Measurements from ENCODE around the gene ZNF473. TPM values are rescaled to one million over a fixed set of nuclear protein-coding genes. Genes with fewer than 3 reads are reported as not detected.
"Not testable (repeated sequence)": the region's sequence is repeated elsewhere in the genome, so short reads cannot be mapped to it uniquely, and the experiment has no call there.

Gene ZNF473
- total RNA-seq, 1 experiment from 2014 or later: 13.9 TPM

- Histone ChIP-seq H3K4me2 (no peak overlapping the region), H3K79me2 (ENCODE audit: low read depth) (no peaks in the 10 kb centered on the region), H3K4me3 (no peak overlapping the region), H3K9me2 (ENCODE audit: insufficient read depth) (no peaks in the 10 kb centered on the region), H3K27ac (no peak overlapping the region), H3K36me3 (ENCODE audit: low read depth) (no peaks in the 10 kb centered on the region), H3K4me1 (replicated peaks; ENCODE audit: insufficient read depth) (no peaks in the 10 kb centered on the region), H3K9me3 (ENCODE audit: insufficient read depth, low read depth) (no peaks in the 10 kb centered on the region), H3K27me3 (ENCODE audit: insufficient read depth, low read depth) (peaks cover 55% of the 10 kb centered on the region), H2AFZ (no peak overlapping the region), H4K20me1 (ENCODE audit: insufficient read depth) (no peaks in the 10 kb centered on the region), H3F3A (ENCODE audit: insufficient read depth, low read depth) (no peaks in the 10 kb centered on the region)
- ChIA-PET CTCF (no interaction called here), POLR2A (ENCODE audit: unreplicated experiment) (no interaction called here)
- intact Hi-C loops (cut with micrococcal nuclease; ENCODE audit: unreplicated experiment): no loop called here
- BruUV-seq (replicated peaks): no TSS peak
- no peak for DNase-seq
- TF ChIP-seq, protein P1, sequence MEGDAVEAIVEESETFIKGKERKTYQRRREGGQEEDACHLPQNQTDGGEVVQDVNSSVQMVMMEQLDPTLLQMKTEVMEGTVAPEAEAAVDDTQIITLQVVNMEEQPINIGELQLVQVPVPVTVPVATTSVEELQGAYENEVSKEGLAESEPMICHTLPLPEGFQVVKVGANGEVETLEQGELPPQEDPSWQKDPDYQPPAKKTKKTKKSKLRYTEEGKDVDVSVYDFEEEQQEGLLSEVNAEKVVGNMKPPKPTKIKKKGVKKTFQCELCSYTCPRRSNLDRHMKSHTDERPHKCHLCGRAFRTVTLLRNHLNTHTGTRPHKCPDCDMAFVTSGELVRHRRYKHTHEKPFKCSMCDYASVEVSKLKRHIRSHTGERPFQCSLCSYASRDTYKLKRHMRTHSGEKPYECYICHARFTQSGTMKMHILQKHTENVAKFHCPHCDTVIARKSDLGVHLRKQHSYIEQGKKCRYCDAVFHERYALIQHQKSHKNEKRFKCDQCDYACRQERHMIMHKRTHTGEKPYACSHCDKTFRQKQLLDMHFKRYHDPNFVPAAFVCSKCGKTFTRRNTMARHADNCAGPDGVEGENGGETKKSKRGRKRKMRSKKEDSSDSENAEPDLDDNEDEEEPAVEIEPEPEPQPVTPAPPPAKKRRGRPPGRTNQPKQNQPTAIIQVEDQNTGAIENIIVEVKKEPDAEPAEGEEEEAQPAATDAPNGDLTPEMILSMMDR (conservative IDR thresholded peaks at IDR 0.05): no peak
- no peak for TF ChIP-seq EZH2 (IDR thresholded peaks at IDR 0.05; ENCODE audit: low read depth)
Observed at GRCh38 chr19:50065938-50066337, 40.1 kb downstream of the ZNF473 start.

DNA sequence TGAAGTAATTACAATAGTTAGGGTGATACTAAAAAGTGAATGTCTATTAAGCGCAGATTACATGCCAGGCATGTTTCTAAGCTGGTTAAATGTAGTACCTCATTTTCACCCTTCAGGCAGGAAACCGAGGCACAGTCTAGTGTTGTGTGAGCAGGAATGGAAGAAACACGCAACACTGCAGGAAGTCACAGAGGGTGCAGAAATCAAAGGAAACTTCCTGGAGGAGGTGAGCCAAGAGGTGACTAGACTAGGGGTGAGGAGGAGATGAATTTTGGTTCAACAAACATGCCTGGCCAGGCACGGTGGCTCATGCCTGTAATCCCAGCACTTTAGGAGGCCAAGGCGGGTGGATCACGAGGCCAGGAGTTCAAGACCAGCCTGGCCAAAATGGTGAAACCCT is 41.8 kb downstream of the ZNF473 start:
- intact Hi-C loops (cut with micrococcal nuclease; ENCODE audit: unreplicated experiment): no loop called here

DNA sequence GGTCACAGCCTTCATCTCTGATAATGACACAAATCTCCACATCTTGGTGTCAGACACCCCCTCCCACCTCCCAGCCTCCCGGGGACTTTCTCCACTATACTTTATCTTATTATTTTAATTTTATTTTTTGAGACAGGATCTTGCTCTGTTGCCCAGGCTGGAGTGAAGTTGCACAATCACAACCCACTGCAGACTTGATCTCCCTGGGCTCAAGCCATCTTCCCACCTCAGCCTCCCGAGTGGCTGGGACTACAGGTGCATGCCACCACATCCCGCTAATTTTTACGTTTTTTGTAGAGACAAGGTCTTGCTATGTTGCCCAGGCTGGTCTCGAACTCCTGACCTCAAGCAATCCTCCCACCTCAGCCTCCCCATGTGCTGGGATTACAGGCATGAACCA is 42.6 kb downstream of the ZNF473 start:
- CTCF ChIA-PET; H4K20me1 ChIP-seq (ENCODE audit: insufficient read depth); H3K9me2 ChIP-seq (ENCODE audit: insufficient read depth); POLR2A ChIA-PET (ENCODE audit: unreplicated experiment); H3K36me3 ChIP-seq (ENCODE audit: low read depth); BruUV-seq (replicated peaks); H2AFZ ChIP-seq; H3K9me3 ChIP-seq (ENCODE audit: insufficient read depth, low read depth); H3F3A ChIP-seq (ENCODE audit: insufficient read depth, low read depth); H3K4me2 ChIP-seq; H3K27ac ChIP-seq; H3K79me2 ChIP-seq (ENCODE audit: low read depth); H3K4me3 ChIP-seq; intact Hi-C loops (cut with micrococcal nuclease; ENCODE audit: unreplicated experiment); H3K4me1 ChIP-seq (replicated peaks; ENCODE audit: insufficient read depth); DNase-seq: not testable (repeated sequence)
- H3K27me3 ChIP-seq (ENCODE audit: insufficient read depth, low read depth): peaks cover 70% of the 10 kb centered on the region

More for the DNA sequence above, 41.8 kb downstream of the ZNF473 start:
- no peak for TF ChIP-seq EZH2 (IDR thresholded peaks at IDR 0.05; ENCODE audit: low read depth)
- TF ChIP-seq, protein P1 (conservative IDR thresholded peaks at IDR 0.05): no peak
- CTCF ChIA-PET: no interaction called here
- Histone ChIP-seq H3K36me3 (ENCODE audit: low read depth) (no peaks in the 10 kb centered on the region), H4K20me1 (ENCODE audit: insufficient read depth) (no peaks in the 10 kb centered on the region), H3K27ac (no peak overlapping the region), H3K4me1 (replicated peaks; ENCODE audit: insufficient read depth) (no peaks in the 10 kb centered on the region), H3K9me3 (ENCODE audit: insufficient read depth, low read depth) (no peaks in the 10 kb centered on the region), H3K79me2 (ENCODE audit: low read depth) (no peaks in the 10 kb centered on the region), H3K4me2 (no peak overlapping the region), H2AFZ (no peak overlapping the region), H3K9me2 (ENCODE audit: insufficient read depth) (no peaks in the 10 kb centered on the region), H3F3A (ENCODE audit: insufficient read depth, low read depth) (no peaks in the 10 kb centered on the region), H3K27me3 (ENCODE audit: insufficient read depth, low read depth) (peaks cover 62% of the 10 kb centered on the region), H3K4me3 (no peak overlapping the region)
- DNase-seq: no peak
- POLR2A ChIA-PET (ENCODE audit: unreplicated experiment): no interaction called here
- BruUV-seq (replicated peaks): no TSS peak

DNA sequence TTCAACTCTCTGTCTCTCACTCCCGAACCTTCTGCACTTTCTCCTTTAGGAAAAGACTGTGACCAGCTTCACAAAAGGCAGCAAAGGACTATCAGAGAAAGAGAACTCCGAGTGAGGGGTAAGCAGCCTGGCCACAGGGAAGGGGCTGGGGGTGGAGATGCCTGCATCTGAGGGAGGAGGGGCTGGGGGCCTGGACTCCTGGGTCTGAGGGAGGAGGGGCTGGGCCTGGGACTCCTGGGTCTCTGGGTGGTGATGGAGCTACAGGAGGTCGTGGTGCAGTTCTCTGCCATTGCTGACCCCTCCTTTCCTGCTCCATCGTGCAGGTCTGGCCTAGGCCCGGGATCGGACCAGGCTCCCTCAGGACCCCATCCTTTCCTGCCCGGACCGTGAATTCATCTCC is 49.3 kb downstream of the ZNF473 start:
- BruUV-seq (replicated peaks): not testable (repeated sequence)
- peaks cover 71% of the 10 kb centered on the region for H3K27me3 ChIP-seq (ENCODE audit: insufficient read depth, low read depth)

GRCh38 chr19:50075644-50076372 is 50.0 kb downstream of the ZNF473 start:
- POLR2A ChIA-PET (ENCODE audit: unreplicated experiment); H3K9me2 ChIP-seq (ENCODE audit: insufficient read depth); H3F3A ChIP-seq (ENCODE audit: insufficient read depth, low read depth); intact Hi-C loops (cut with micrococcal nuclease; ENCODE audit: unreplicated experiment); BruUV-seq (replicated peaks); H3K4me3 ChIP-seq; H3K27ac ChIP-seq; H3K4me2 ChIP-seq; DNase-seq; H3K9me3 ChIP-seq (ENCODE audit: insufficient read depth, low read depth); H3K4me1 ChIP-seq (replicated peaks; ENCODE audit: insufficient read depth); H3K36me3 ChIP-seq (ENCODE audit: low read depth); H4K20me1 ChIP-seq (ENCODE audit: insufficient read depth); H2AFZ ChIP-seq; H3K79me2 ChIP-seq (ENCODE audit: low read depth); CTCF ChIA-PET: not testable (repeated sequence)
- H3K27me3 ChIP-seq (ENCODE audit: insufficient read depth, low read depth): peaks cover 64% of the 10 kb centered on the region

More for the DNA sequence above, 49.3 kb downstream of the ZNF473 start:
- intact Hi-C loops (cut with micrococcal nuclease; ENCODE audit: unreplicated experiment); H3K27ac ChIP-seq; H3K4me2 ChIP-seq; H4K20me1 ChIP-seq (ENCODE audit: insufficient read depth); H2AFZ ChIP-seq; H3K9me3 ChIP-seq (ENCODE audit: insufficient read depth, low read depth); H3F3A ChIP-seq (ENCODE audit: insufficient read depth, low read depth); H3K4me1 ChIP-seq (replicated peaks; ENCODE audit: insufficient read depth); H3K36me3 ChIP-seq (ENCODE audit: low read depth); H3K79me2 ChIP-seq (ENCODE audit: low read depth); DNase-seq; POLR2A ChIA-PET (ENCODE audit: unreplicated experiment); H3K9me2 ChIP-seq (ENCODE audit: insufficient read depth); CTCF ChIA-PET; H3K4me3 ChIP-seq: not testable (repeated sequence)

GRCh38 chr19:50076581-50077355 is 51.0 kb downstream of the ZNF473 start:
- H3K9me2 ChIP-seq (ENCODE audit: insufficient read depth); CTCF ChIA-PET; intact Hi-C loops (cut with micrococcal nuclease; ENCODE audit: unreplicated experiment); H2AFZ ChIP-seq; H3K27ac ChIP-seq; H3K79me2 ChIP-seq (ENCODE audit: low read depth); H3K4me3 ChIP-seq; DNase-seq; H3K4me1 ChIP-seq (replicated peaks; ENCODE audit: insufficient read depth); H3K36me3 ChIP-seq (ENCODE audit: low read depth); POLR2A ChIA-PET (ENCODE audit: unreplicated experiment); H3F3A ChIP-seq (ENCODE audit: insufficient read depth, low read depth); H4K20me1 ChIP-seq (ENCODE audit: insufficient read depth); H3K9me3 ChIP-seq (ENCODE audit: insufficient read depth, low read depth); H3K4me2 ChIP-seq; BruUV-seq (replicated peaks): not testable (repeated sequence)
- peaks cover 57% of the 10 kb centered on the region for H3K27me3 ChIP-seq (ENCODE audit: insufficient read depth, low read depth)

All from PC-9 (cell line).